ENCODE data around the gene KSR1.

DNA sequence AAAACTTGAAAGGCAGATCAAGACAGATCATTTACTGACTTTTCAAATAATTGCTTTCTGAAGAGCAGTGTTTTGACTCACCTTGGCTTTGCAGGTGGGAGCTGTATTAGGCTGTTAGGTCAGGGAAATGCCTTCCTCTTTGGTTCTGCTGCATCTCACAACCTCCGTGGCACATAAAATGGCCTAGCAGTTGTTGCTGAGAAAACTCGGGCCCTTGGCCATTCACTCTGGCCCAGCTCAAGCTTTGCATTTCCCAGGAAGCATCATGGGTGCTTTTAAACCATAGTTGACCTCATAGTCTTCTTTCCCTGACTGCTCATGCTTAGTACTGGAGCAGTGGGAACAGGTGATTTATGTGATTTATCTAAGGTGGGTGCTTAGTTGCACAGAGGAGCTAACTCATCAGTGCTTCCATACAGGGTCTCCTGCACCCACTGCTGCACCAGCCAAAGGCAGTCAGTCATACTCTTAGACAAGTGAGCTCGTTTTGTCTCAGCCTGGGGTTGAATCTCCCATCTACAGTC is 83.6 kb downstream of the KSR1 start:
- TF ChIP-seq, protein P1, sequence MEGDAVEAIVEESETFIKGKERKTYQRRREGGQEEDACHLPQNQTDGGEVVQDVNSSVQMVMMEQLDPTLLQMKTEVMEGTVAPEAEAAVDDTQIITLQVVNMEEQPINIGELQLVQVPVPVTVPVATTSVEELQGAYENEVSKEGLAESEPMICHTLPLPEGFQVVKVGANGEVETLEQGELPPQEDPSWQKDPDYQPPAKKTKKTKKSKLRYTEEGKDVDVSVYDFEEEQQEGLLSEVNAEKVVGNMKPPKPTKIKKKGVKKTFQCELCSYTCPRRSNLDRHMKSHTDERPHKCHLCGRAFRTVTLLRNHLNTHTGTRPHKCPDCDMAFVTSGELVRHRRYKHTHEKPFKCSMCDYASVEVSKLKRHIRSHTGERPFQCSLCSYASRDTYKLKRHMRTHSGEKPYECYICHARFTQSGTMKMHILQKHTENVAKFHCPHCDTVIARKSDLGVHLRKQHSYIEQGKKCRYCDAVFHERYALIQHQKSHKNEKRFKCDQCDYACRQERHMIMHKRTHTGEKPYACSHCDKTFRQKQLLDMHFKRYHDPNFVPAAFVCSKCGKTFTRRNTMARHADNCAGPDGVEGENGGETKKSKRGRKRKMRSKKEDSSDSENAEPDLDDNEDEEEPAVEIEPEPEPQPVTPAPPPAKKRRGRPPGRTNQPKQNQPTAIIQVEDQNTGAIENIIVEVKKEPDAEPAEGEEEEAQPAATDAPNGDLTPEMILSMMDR (IDR thresholded peaks at IDR 0.05; ENCODE audit: low read depth, low read length), result no peak
- no peak for TF ChIP-seq EZH2phosphoT487 (IDR thresholded peaks at IDR 0.05; ENCODE audit: low read depth)

Measured in OCI-LY3 (cell line).